ENCODE results near the gene KIF4A.
"Not testable (repeated sequence)": the region's sequence is repeated elsewhere in the genome, so short reads cannot be mapped to it uniquely, and the experiment has no call there.

KIF4A gene

DNA sequence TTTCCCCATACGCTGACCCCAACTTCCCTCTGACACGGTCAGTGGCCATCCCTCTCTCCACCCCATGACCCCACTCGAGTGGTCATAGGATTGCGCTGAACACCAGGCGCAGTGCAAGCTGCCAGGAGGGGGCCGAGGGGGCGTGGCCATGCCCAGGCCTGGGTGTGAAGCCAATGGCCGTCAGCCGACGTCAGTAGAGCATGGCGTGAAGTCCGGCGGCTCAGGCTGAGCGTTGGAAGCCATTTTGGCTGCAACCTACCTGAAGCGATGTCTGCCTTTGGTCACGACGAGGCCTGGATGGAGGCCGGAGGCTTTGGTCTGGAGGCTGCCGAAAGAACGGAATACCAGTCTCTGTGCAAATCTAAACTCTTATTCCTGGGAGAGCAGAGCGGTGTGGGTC is 8.0 kb upstream of the KIF4A start, which contains the start of gene RAB41:
Gene RAB41, plus strand, starts transcription at position 222 of the 400 bp plus-strand sequence. Its CDS starts 46 bp downstream, at position 268.
- DNase-seq: no peak

DNA sequence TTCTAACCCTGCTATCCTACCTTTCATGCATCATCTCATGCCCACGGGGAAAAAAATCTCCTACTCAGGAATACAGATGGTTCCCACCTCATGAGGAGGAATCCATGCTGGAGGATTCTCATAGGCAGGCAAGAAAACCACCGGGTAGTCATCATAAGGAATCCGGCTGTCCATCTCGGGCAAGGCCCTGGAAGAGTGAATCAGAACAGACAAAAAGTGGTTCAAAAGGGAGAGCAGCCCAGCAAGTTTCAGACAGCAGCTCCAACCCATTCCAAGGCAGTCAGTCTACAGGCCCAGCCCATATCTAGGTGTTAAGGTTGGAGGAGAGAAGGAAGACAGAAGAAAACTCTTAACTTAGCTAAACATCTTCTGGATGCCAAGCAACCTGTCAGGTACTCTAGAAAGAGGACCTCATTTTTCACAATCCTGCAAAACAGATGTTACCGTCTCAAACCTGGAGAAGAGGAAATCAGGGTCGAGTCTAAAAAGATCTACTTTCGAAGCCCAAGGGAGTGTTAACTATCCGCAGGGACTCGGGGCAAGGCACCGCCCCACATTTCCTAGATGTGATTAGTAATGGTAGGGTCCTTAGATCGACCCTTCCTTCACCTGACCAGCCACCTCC is 624 bp upstream of the KIF4A start:
- DNase-seq: no peak

DNA sequence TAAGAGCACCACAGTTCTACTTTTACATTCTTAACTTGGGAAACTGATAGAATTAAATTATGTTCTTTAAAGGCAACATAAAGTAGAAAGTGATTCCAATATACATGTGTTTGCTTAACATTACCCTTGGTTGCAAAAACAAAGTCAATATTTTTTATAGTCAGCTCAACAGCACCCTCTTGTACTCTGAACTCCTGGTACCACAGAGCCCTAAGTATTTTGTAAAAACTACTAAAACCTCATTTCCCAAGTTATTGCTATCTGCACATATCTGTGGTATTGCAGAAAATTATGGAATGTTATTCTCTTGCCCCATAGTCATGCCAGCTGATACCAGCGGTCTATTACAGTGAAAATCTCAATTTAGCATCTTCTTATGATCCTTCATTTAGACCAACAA is 2.9 kb downstream of the KIF4A start:
- DNase-seq: no peak

DNA sequence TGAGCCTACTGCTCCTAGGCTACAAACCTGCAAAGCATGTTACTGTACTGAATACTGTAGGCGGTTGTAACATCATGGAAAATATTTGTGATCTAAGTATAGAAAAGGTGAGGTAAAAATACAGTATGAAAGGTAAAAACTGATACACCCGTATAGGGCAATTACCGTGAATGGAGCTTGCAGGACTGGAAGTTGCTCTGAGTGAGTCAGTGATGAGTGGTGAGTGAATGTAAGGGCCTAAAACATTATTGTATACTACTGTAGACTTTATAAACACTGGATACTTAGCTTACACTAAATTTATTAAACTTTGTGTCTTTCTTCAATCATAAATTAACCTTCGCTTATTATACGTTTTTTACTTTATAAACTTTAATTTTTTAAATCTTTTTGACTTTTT is 3.7 kb downstream of the KIF4A start:
- DNase-seq: no peak

DNA sequence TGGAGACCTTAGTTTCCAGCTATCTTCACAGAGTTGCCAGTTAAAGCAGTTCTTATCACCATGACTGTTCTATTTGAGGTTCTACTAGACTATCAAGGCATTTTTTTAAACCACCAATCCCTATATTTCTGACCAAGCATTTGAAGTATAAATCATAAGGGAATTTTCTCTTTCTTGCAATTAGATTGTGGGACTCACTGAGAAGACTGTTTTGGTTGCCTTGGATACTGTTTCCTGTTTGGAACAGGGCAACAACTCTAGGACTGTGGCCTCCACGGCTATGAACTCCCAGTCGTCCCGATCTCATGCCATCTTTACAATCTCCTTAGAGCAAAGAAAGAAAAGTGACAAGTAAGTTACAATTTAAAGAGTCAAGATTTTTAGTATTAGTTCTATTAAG is 11.8 kb downstream of the KIF4A start:
- no peak for DNase-seq

DNA sequence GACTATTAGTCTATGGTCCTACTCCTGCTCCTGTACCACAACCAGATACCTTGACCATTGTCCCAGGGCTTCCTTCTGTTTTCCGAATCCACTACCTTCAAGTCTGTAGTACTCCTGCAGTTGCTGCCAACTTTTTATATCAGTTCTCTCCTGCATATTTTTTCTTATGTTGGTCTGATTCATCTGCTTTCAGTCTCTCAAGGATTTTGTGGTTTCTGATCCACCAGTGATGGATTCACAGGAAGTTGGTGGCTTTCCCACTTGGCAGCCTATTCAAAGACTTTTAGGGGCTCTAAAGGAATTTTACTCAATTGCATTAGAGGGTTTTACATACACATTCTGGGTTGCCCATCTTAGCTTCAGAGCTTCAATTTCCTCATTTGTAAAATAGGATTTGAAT is 23.6 kb downstream of the KIF4A start:
- no peak for DNase-seq

DNA sequence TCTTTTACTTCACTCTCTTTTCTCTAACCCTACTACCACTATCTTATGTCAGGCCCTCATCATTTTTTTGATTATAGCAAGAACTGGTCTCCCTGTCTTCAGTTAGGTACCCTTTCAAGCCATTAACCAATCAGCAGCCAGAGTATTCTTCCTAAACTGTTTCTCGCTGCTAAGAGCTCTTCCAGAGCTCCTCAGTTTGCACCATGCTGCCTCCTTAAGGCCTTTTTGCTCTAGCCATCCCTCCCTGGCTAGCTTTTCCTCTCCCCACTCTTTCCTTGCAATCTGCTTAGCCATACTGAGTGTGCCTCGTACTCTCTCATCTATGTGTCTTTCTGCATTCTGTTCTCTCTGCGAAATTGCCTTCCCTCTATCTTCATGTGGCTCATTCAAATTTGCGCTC is 32.9 kb downstream of the KIF4A start:
- DNase-seq: no peak

DNA sequence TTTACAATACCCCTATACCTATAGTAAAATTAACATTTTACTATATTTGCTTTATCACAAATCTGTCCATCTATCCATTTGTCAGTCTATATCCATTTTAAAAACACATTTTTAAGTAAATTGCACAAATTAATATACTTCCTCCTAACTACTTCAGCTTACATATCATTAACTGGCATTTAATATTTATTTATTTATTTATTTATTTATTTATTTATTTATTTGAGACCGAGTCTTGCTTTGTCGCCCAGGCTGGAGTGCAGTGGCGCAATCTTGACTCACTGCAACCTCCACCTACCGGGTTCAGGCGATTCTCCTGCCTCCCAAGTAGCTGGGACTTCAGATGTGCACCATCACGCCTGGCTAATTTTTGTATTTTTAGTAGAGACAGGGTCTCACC is 33.7 kb downstream of the KIF4A start:
- not testable (repeated sequence) for DNase-seq

DNA sequence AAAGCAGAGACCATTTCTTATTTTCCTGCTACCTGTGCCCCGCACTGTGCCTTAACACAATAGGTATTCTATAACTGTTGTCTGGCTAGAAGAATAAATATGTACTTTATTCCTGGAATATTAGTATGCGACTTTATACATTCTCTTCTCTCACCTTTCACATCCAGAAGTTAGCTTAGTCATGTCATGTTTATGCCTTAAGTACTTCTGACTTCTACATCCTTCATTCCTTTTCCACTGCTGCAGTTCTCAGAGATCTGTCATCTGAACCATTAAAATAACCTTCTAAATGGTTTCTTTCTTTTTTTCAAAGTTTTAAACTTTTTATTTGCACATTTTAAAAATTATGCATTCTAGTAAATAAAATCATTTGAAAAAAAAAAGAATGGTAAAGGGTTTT is 34.4 kb downstream of the KIF4A start:
- DNase-seq: no peak

DNA sequence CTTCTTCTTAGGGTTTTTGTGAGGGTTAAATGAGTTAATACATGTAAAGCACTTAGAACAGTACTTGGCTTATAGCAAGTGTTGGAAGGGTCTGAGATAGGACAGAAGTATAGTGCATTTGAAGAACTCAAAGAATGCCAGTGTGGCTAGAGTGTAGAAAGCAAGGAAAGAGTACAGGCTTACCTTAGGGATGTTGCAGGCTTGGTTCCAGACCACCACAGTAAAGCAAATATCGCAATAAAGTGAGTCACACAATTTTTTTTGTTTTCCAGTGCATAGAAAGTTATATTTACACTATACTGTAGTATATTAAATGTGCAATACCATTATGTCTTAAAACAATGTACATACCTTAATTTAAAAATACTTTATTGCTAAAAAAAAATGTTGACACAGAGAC is 41.3 kb downstream of the KIF4A start:
- DNase-seq: no peak

DNA sequence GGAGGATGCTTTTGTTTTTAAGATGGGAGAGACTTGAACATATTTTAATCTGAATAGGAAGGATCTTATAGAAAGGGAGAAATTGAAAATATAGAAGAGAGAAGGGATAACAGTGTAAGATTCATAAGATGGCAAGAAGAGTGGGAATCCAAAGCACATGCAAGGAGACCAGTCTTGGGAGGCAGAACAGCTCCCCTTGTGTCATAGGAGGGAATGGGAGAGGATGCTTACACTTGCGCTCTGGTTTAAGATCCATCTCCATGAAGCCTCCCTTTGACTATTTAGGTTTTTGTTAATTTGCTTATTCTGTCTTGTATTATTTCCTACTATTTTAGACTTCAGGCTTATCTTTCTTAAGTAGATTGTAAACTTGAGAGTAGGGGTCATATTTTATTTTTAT is 42.7 kb downstream of the KIF4A start:
- DNase-seq: no peak

DNA sequence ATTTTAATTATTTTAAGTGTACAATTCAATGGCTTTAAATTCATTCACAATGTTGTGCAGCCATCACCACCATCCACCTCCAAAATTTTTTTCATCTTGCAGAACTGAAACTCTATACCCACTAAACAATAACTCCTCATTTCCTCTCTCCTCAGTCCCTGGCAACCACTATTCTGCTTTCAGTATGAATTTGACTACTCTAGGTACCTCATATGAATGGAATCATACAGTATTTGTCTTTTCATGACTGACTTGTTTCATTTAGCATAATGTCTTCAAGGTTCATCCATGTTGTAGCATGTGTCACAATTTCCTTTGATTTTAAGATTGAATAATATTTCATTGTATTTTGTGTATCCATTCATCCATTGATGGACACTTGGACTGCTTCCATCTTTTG is 46.9 kb downstream of the KIF4A start:
- no peak for DNase-seq

DNA sequence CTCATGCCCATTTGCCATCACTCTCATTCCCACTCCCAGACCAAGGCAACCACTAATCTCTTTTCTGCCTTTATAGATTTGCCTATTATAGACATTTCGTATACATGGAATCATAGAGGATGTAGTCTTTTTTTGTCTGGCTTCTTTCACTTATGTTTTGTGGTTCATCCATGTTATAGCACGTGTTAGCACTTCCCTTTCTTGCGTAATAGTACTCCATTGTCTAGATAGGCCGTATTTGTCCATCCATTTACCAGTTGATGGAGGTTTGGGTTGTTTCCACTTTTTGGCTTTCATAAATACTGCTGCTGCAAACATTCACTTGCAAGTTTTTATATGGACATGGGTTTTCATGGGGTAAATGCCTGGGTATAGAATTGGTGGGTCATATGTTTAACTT is 48.4 kb downstream of the KIF4A start:
- no peak for DNase-seq

DNA sequence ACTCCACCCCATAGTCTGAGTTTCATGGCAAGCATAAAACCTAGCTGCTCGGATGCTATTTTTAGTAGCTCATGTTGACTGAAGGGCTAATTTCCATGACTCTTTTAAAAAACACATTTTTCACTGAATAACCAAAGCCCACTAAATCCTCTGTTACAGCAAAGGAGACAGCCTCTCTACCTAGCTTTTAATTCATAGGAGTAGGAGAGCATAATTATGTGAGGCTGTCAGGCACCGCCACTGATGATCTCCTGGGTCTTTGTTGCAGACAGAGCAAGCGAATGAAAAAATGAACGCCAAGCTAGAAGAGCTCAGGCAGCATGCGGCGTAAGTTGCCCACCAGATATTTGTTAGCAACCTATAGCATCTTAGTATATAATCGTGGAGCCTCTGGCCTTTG is 53.5 kb downstream of the KIF4A start:
- DNase-seq: no peak

DNA sequence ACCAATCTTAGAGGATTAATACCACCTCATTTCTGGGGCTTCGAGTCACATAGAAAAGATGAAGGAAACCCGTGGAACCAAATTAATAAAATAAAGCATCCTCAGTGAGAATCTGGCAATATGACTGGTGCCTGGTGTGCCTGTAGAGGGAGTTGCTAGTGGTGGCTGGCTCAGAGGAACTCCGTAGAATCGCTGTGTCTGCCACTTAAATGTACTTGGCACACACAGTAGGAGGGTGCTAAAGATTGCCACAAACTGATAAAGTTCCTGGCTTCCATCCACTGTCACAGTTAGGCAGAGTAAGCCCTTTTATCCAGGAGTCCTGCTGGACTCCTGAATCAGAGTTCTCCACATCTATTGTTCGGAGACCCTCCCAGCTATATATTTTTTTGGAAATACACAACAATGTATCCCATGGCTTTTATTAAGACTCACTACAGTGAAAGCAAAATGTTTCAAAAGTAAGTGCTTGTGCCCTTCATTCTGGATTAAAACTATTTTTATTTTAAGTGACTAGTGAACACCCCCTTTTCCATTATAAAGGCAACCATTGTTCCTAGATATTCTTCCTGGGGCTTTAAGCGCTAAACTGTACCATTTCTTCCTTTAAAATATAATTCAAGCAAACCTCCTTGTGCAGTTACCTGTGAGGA is 56.6 kb downstream of the KIF4A start:
- no peak for DNase-seq

DNA sequence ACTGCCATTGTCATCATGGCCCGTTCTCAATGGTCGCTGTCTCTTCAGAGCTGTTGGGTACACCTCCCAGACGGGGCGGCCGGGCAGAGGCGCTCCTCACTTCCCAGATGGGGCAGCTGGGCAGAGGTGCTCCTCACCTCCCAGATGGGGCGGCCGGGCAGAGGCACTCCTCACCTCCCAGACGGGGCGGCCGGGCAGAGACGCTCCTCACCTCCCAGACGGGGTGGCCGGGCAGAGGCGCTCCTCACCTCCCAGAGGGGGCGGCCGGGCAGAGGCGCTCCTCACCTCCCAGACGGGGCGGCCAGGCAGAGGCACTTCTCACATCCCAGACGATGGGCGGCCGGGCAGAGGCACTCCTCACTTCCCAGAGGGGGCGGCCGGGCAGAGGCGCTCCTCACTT is 58.9 kb downstream of the KIF4A start:
- DNase-seq: not testable (repeated sequence)

DNA sequence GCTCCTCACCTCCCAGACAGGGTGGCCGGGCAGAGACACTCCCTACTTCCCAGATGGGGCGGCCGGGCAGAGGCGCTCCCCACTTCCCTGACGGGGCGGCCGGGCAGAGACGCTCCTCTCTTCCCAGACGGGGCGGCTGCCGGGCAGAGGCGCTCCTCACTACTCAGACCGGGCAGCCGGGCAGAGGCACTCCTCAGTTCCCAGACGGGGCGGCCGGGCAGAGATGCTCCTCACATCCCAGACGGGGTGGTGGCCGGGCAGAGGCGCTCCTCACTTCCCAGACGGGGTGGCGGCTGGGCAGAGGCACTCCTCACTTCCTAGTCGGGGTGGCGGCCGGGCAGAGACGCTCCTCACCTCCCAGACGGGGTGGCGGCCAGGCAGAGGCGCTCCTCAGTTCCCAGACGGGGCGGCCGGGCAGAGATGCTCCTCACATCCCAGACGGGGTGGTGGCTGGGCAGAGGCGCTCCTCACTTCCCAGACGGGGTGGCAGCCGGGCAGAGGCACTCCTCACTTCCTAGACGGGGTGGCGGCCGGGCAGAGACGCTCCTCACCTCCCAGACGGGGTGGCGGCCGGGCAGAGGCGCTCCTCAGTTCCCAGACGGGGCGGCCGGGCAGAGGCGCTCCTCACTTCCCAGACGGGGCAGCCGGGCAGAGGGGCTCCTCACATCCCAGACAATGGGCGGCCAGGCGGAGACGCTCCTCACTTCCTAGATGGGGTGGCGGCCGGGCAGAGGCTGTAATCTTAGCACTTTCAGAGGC is 59.6 kb downstream of the KIF4A start:
- not testable (repeated sequence) for DNase-seq

DNA sequence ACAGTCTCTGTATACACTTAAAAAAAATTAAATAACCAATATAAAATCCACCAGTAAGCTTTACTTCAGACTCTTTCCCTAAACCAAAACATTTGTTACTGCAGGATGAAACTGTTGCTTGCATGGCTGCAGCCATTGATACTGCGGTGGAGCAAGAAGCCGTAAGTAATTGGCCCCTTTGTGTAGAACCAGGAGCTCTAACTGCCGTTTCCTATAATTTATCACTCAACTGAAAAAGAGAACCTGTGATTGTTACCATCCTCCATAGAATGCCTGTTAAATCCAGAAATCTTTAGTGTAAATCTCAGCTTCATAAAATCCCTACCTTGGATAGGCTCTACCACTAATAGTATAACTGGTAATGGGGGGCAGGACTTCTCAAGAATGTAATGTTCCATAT is 62.6 kb downstream of the KIF4A start:
- no peak for DNase-seq

DNA sequence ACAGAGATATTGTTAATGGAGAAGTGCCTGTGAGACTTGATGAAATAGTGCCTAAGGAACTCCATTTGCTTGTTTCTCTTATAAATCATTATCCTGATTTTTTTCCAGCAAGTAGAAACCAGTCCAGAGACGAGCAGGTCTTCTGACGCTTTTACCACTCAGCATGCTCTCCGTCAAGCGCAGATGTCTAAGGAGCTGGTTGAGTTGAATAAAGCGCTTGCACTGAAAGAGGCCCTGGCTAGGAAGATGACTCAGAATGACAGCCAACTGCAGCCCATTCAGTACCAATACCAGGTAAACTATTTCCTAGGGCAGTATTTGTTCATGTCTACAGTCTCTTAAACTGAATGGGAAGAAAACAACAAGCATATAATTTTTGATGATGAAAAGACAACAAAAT is 63.6 kb downstream of the KIF4A start:
- no peak for DNase-seq

DNA sequence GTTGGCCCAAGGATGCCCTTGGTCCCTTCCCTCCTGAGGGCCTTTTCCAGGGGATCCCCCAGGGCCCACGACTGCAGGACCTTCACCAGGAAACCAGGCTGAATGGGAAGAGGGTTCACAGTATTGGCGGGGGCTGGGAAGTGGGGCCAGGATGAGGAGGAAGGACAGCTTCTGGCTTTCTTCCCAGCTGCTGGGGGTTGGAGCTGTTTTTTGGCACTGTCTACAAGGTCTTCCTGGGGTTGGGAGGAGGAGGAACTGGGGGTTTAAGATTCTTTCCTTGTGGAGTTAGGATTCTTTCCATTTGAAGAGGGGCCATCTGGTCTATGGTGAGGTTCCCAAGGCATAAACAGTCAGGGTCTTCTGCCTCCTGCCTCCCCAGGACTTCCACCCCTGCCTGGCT is 64.8 kb downstream of the KIF4A start:
- DNase-seq: no peak

DNA sequence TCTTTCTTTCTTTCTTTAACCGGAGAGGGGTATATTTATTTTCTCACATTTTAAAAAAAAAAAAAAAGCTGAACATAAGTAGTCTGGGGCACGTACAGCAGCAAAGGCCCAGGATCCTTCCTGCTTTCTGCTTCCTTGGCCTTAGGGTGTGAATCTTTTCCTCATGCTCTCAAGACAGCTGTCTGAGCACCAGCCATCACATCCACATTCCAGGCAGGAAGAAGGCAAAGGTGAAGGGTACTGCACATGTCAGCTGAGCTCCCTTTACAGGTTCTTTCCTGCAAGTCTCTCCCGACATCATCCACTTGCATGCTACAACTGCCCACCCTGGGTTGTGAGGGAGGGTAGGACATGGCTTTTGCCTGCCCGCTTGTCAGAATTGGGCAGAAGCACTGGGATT is 69.6 kb downstream of the KIF4A start:
- no peak for DNase-seq

DNA sequence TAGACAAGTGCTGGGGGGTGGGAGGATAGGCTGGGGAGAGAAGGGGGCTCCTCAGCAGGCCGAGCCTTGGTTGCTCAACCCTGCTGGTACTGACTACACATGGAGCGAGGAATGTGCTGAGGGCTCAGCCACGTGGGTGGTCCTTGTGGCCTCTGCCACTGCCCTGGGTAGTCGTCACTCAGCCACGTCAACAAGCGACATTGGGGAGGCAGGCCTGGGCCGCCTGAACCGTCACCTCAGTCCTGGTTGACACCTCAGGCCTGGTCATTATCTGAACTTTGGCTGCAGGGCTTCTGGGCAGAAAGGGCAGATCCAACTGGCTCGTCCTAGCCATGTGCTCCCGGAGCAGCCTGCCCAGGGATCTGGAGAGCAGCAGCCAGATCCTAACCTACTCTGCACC is 70.5 kb downstream of the KIF4A start:
- no peak for DNase-seq

DNA sequence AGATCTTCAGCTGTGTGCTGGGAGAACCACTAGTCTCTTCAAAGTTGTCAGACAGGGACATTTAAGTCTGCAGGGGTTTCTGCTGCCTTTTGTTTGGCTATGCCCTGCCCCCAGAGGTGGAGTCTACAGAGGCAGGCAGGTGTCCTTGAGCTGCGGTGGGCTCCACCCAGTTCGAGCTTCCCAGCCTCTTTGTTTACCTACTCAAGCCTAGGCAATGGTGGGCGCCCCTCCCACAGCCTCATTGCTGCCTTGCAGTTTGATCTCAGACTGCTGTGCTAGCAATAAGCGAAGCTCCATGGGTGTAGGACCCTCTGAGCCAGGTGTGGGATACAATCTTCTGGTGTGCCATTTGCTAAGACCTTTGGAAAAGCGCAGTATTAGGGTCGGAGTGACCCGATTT is 78.8 kb downstream of the KIF4A start:
- not testable (repeated sequence) for DNase-seq

DNA sequence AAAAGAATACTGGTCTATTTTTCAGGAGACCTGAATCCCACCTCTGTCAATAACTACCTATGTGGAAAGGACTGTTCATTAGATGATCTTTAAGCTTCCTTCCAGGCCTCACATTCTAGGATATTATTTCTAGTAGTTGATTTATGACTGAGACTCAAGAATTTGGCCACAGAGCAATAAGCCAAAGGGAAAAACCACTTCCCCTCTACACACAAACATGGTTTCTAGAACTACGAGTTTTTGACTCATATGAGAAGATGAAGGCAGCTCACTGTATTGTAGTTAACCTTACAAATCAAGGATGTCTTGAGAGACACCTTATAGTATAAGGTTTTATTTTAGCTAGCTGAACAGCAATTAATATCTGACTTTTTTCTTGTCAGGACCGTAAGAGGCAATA is 96.3 kb downstream of the KIF4A start:
- DNase-seq: no peak
